HG02588 (cell line): ENCODE data around the gene ARTN.

Experiments
- ATAC-seq: cut with Tn5 transposase; IDR thresholded peaks from one replicate; pipeline ENCODE4 v1.9.1; 2021; ENCODE audit warnings: mild to moderate bottlenecking, moderate library complexity; ENCODE audit not compliant: unreplicated experiment

ARTN gene

DNA sequence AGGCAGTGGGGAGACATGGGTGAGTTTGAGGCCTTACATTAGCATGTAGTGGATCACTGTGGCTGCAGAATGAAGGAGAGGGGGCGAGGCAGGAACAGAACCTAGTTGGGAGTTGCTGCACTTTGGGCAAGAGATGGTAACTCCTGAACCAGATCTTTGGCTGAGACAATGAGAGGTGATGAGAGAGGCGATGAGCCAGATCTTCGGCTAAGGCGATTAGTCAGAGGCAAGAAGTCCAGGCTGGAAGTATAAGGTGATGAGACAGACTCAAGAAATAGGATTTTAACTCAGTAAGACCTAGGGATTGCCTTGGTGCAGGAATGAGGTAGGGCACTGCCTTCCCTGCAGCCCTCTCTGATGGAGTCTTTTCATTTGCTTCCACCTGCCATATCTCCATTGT, 9.1 kb upstream of the ARTN start:
- no peak for ATAC-seq

DNA sequence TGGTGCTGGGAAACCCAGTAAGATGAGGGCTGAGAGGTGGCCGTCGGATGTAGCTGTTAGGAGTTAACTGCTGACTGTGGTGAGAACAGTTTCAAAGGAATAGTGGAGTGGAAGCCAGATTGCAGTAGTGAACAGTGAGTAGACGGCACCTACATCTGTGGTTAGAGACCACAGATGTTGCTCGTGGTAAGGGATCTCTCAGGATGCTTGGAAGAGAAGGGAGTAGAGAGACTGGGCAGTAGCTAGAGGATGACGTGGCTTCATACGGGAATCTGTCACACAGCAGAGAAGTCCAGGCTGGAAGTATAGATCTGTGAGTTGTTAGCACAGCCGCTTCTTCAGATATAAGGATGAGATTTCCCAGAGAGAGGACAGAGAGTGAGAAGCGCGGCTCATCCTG, 7.8 kb upstream of the ARTN start:
- ATAC-seq = no peak

DNA sequence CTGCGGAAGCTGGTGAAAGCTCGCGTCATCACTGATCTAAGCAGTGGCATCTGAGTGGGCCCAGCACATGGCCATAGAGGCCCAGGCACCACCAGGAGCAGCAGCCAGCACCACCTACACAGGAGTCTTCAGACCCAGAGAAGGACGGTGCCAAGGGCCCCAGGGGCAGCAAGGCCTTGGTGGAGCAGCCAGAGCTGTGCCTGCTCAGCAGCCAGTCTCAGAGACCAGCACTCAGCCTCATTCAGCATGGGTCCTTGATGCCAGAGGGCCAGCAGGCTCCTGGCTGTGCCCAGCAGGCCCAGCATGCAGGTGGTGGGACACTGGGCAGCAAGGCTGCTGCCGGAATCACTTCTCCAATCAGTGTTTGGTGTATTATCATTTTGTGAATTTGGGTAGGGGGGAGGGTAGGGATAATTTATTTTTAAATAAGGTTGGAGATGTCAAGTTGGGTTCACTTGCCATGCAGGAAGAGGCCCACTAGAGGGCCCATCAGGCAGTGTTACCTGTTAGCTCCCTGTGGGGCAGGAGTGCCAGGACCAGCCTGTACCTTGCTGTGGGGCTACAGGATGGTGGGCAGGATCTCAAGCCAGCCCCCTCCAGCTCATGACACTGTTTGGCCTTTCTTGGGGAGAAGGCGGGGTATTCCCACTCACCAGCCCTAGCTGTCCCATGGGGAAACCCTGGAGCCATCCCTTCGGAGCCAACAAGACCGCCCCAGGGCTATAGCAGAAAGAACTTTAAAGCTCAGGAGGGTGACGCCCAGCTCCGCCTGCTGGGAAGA, 3.2 kb upstream of the ARTN start:
- ATAC-seq = no peak

DNA sequence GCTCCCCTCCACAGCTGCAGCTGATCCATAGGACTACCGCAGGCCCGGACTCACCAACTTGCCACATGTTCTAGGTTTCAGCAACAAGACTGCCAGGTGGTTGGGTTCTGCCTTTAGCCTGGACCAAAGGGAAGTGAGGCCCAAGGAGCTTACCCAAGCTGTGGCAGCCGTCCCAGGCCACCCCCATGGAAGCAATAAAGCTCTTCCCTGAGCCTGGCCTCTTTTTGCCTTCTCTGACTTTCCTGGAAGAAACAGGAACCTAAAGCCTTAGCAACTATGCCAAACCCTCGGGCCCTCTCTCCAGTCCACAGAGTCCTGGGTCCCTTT, 2.7 kb upstream of the ARTN start:
- ATAC-seq = no peak

DNA sequence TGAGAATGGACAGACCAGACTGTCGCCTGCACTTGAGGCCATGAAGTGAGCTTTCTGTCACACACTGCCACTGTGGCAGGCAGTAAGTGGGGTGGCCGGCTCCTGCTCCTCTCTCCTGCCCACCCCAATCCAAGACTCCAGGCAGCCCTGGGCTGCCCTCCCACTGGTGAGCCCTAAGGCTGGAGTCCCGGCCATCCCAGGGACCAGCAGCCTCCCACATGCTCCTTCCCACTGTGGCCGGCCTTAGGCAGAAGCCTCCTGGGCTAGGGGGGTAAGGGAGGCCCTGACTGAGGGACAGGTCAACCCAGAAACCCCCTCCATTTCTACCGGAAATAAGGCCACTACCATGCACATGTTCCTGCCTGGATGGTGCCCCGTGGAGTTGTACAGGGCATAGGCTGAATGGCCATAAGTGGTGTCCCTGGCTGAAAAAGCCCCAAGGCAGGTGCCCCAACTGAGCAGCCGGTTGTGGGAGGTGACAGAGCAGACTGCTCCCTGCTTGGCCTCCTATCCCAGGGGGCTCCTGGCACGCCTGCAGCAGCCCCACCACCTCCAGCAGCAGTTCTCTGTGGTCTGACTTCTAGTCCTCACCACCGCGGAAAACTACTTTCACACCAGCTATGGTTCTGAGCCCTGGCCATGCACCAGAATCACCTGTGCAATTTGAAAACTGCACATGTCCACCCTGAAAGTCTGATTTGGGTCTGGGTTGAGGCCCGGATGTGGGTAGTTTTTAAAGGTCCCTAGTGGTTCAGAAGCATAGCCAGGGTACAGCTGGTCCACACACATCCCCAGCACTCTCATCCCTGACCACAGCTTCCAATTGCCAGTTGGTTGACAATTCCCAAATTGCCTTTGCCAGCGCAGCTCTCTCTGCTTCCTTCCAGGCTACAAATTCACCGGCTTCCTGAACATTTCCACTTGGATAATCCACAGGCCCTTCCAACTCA, 1.6 kb upstream of the ARTN start:
- ATAC-seq = no peak

DNA sequence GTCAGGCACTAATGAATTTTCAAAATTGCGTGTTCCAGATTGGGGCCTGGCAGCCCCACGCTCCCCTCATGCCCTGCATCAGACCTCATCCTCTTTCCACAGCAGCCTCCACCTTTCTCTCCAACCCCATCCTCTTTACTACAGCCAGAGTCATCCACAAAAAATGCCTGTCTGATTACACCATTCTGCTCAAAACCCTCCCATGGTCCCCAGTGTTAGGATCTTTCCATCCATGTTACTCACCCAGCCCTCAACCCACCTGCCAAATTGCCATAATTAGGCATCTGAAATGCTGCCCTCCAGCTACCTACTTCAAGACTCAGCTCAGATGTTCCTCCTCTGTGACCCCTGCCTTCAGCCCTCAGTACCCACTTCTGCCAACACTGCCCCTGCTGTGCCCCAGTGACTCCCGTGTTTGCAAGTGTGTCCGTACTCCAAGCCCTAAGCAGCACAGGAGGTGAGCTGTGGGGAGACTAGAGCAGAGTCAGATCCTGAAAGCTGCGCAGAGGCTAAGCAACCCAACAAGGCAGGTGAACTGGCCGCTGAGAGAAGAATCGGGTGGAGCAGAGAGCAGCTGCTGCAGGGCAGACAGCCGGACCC, 715 bp upstream of the ARTN start:
- no peak for ATAC-seq

DNA sequence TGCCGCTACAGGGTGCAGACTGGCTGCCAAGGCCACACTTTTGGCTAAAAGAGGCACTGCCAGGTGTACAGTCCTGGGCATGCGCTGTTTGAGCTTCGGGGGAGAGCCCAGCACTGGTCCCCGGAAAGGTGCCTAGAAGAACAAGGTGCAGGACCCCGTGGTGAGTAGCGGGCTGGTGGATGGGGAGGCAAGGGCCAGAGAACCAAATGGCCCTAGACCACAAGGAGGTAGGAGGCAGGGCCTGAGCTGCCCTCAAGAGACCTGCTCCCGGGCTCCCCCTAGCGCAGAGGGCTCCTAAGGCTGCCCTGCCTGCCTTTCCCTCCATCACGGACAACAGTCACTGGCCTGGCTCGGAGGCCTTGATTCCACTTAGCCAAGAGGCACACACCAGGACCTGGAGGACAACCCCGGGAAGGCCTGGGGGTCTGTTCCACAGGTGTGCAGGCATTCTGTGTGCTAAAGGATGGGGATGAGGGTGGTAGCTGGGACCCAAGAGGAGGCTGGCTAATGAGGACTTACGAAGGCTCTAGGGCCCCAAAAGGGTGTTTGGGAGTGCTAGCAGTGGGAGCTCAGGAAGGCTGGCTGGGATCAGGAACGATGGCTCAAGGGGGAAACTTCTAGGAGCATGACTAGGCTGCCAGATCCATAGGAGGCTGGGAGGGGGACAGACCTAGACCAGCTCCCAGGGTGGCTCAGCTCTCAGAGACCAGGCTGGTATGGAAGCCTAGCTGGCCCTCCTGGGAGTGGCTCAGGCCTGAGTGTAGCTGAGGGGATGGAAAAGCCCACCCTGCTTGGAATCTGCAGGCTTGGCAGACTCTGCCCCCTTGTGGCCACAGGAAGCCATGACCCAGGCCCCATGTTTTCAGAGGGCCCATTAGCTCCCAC, 742 bp downstream of the ARTN start:
- ATAC-seq = no peak

DNA sequence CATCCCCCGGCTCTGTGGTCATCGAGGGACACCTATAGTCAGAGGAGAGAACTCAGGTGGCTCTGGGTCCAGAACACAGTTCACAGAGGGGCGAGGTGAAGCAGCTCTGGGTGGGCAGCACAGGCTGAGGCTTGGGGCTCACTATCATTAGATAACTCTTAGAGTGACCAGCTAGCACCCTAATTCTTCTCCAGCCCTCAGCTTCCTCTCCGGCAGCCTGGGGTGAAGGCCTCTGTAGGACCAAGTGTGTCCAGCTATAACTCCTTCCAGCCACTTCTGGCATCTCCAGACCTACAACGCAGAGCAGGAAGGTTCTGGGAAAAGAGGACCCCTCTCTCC, 1.4 kb downstream of the ARTN start:
- no peak for ATAC-seq

DNA sequence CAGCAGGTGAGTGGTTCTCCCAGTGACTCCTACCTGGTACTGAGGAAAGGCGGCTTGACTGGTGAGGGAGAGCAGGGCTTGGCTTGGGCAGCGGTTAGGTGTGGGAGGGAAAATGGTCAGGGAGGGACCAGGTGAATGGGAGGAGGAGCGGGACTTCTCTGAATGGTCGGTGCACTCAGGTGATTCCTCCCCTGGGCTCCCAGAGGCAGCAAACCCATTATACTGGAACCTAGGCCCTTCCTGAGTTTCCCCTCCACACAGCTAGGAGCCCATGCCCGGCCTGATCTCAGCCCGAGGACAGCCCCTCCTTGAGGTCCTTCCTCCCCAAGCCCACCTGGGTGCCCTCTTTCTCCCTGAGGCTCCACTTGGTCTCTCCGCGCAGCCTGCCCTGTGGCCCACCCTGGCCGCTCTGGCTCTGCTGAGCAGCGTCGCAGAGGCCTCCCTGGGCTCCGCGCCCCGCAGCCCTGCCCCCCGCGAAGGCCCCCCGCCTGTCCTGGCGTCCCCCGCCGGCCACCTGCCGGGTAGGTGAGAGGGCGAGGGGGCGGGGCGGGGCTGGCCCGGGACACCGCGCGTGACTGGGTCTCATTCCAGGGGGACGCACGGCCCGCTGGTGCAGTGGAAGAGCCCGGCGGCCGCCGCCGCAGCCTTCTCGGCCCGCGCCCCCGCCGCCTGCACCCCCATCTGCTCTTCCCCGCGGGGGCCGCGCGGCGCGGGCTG, 2.3 kb downstream of the ARTN start:
- ATAC-seq = no peak

DNA sequence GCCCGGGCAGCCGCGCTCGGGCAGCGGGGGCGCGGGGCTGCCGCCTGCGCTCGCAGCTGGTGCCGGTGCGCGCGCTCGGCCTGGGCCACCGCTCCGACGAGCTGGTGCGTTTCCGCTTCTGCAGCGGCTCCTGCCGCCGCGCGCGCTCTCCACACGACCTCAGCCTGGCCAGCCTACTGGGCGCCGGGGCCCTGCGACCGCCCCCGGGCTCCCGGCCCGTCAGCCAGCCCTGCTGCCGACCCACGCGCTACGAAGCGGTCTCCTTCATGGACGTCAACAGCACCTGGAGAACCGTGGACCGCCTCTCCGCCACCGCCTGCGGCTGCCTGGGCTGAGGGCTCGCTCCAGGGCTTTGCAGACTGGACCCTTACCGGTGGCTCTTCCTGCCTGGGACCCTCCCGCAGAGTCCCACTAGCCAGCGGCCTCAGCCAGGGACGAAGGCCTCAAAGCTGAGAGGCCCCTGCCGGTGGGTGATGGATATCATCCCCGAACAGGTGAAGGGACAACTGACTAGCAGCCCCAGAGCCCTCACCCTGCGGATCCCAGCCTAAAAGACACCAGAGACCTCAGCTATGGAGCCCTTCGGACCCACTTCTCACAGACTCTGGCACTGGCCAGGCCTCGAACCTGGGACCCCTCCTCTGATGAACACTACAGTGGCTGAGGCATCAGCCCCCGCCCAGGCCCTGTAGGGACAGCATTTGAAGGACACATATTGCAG, 3.0 kb downstream of the ARTN start:
- ATAC-seq = no peak

DNA sequence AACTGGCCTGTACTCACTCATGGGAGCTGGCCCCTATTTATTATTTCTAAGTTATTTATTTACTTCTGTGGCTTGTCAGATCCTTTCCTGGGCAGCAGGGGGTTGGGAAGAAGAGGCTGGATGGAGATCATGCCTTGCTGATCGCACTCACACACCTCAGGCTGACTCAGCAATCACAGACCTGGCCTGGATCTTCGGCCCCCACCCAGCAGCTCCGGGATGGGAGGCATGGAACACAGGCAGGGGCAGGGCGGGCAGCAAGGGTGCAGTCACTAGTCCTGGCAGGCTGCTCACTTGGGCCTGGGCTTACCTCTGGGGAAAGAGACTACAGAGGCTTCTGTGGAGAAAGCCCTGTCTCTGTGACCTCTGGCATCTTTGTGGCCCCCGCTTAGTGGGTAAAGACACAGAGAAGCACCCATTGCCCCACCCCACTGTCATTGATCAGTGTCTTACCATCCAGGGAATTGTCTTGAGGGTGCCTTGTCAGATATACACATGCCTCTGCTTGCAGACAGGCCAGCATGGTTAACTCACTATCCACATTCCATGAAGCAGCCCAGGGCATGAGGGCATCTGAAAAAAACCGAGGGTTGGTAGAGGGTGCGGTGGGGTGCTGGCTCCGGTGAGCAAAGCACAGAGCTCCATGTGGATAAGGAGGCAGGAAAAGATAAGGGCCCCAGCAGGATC, 3.7 kb downstream of the ARTN start:
- no peak for ATAC-seq

DNA sequence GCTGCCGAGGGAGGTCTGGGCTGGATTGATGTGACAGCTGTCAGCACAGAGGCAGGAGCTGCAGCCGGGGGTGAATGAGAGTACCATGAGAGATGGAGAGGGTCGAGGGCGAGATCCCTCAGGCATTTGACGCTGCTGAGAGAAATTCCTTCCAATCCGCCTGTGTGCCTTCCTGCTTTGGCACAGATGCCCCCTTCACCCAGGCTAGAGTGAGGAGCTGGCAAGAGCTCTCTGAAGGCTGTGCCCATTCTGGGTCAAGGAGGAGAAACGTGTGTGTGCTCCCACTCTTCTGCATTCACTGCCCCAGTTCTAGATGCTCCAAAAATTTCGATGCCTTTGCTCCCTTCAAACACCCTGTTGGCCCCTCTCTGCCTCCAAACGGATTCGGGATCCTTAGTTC, 4.8 kb downstream of the ARTN start:
- no peak for ATAC-seq

DNA sequence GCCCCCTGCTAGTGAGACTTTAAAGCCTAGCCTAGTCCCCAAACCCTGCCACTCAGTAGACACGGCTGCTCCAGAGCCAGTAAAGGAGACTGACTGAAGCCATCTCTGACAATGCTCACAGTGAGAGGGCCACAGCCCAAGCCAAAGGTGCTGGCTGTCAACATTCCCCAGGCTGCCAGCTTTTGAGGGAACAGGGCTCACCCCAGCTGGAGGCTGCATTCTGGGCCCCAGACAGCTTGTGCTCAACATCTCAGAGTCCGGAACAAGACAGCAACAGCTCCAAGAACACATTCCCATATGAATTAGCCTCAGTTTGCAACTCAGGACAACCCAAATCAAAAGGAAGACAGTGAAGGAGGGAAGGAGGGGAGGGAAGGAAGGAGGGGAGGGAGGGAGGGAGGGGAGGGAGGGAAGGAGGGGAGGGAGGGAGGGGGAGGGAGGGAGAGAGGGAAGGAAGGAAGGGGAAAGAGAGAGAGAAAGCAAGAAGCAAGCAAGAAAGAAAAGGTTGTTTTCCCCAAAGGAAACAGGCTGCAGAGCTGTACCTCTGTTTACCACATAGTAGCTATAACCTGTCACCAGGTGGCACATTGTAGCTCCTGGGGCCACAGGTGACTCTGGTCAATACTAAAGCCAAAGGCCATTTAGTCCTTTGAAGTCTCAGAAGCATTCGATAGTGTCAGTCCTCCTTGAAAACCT, 5.4 kb downstream of the ARTN start:
- ATAC-seq = no peak

DNA sequence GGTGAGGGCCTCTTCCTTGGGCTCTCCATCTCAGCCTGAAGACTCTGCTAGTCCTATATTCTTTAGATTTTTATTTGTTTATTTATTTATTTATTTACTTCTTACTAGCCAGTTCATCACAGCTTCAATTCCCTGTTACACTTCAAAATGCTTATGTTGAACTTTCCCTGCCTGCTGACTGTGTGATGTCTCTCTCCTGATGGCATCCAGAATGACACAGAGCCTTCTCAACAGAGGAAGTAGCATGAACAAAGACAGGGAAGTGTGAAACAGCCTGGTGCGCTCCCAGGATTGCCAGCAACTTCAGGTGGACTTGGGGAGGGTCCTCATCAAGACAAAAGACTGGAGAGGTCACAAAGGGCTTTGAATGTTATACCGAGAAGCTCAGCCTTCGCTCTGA, 8.8 kb downstream of the ARTN start:
- ATAC-seq = no peak

DNA sequence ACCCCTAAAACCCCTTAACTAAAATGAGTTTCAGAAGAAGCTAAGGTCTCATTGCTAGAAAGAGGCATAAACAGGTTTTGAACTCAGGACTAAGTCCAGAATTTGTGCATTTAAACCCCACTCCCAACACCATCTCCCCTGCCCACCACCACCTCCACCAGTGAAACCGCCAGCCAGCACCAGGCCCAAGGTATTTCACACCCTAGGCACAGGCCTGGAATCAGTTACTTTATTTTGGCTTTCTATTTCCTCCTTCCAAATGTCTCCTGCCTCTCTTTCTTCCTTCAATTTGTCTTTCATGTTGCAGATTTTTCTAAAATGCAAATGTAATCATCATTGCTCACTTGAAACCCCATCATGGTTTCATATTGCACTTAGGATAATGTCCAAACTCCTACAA, 11.3 kb downstream of the ARTN start:
- no peak for ATAC-seq

DNA sequence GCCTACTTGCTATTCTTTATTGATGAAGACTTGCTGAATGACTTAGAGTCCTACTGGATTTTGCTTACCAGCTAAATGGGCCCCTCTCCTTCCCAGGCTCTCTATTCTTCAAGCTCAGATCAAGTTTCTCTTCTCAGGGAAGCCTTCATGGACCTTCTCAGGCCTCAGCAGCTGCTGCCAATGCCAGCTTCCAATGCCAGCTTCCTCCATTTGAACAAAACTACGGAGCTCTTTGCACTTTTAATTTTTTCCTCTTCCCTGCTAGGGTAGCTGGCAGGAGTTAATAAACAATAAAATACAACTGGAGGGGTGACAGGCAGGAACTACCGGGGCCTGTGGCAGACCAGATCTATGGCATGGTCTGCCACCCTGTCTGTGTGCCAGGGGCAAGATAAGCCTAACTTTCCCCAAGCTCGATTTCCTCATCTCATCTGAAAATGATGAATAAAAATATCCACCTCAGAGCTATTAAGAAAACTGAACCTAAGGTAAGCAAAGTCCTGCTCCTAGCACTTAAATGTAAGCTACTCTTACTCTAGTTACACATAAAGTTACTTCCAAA, 12.2 kb downstream of the ARTN start:
- no peak for ATAC-seq

DNA sequence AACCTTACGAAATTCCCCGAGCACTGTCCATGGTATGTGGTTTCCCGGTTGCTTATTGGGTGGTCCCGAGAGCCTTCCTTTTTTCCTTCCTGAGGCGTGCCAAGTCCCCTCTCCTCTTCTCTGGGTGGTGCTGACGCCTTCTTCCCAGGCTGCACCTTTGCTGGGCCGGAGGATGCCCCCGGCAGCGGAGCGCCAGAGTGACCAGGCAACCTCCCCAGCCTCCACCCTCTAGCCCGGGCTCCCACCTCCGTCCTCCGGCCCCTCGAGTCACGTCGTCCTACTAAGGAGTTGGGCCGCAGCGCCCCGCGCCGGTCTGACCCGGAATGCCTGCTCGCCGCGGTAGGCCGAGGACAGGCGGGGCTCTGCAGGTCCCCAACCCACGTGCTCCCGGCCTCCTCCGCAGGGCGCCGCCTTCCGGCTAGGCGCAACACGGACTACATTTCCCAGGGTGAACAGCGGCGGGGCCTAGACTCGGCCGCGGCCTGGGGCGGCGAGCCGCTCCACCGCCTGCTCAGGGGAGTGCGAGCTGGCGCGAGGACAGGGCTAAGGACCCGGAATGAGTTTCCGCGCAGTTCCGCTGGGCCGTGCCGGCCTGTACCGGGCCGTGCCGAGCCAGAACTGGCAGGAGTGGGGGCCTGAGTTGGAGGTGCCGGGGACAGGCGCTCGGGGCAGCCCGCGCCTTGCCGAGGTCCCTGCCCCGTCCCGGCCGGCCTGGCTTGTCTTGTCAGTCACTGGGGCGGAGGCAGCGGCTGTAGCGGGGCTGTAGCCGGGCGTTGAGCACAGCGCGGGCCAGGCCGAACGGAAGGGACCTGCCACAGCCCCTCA, 12.8 kb downstream of the ARTN start, which contains the start of gene IPO13:
Gene IPO13, plus strand, starts transcription at position 715 of the 825 bp plus-strand sequence. CDS start 651 bp downstream, outside the sequence.
- peak; percentile 93 for ATAC-seq
